Smooth muscle cell (in vitro differentiated cells): Measurements from ENCODE around the gene EIF3A. TPM values are rescaled to one million over a fixed set of nuclear protein-coding genes. Genes with fewer than 3 reads are reported as not detected.

Experiments
- DNase-seq: peaks from one replicate; lab custom pipeline; 2025; ENCODE audit not compliant: unreplicated experiment; lab: John Stamatoyannopoulos, UW
- H2AFZ ChIP-seq: fragments of 200-600 bp; sonication (generic); 2 replicates; pipeline ENCODE4 v1.6.0; 2016; ENCODE audit warnings: antibody characterized with exemption, low read depth, mild to moderate bottlenecking
- H3F3A ChIP-seq: fragments of 200-600 bp; sonication (generic); 2 replicates; pipeline ENCODE4 v1.6.0; 2017; ENCODE audit warnings: antibody characterized with exemption, low read depth
- H3K27ac ChIP-seq: fragments of 200-600 bp; sonication (generic); 2 replicates; pipeline ENCODE4 v1.5.1; 2016; ENCODE audit warnings: low read depth, mild to moderate bottlenecking
- H3K27me3 ChIP-seq: fragments of 200-600 bp; sonication (generic); 2 replicates; pipeline ENCODE4 v1.6.1; 2016; ENCODE audit warnings: low read depth, mild to moderate bottlenecking
- H3K36me3 ChIP-seq: fragments of 200-600 bp; sonication (generic); 2 replicates; pipeline ENCODE4 v1.5.1; 2016; ENCODE audit warnings: low read depth
- H3K4me1 ChIP-seq: fragments of 200-600 bp; sonication (generic); 2 replicates; pipeline ENCODE4 v1.5.1; 2016; ENCODE audit warnings: low read depth
- H3K4me2 ChIP-seq: fragments of 200-600 bp; sonication (generic); 2 replicates; pipeline ENCODE4 v1.6.0; 2016; ENCODE audit warnings: mild to moderate bottlenecking
- H3K4me3 ChIP-seq: fragments of 200-600 bp; sonication (generic); 2 replicates; pipeline ENCODE4 v1.5.1; 2016; ENCODE audit warnings: mild to moderate bottlenecking
- H3K79me2 ChIP-seq: fragments of 200-600 bp; sonication (generic); 2 replicates; pipeline ENCODE4 v1.6.0; 2016; ENCODE audit warnings: low read depth, mild to moderate bottlenecking
- H3K9ac ChIP-seq: fragments of 200-600 bp; sonication (generic); 2 replicates; pipeline ENCODE4 v1.6.0; 2016; ENCODE audit warnings: low read depth
- H3K9me3 ChIP-seq: fragments of 200-600 bp; sonication (generic); replicated peaks from 2 replicates; pipeline ENCODE4 v1.5.1; 2016; ENCODE audit warnings: low read depth
- H4K20me1 ChIP-seq: fragments of 200-600 bp; sonication (generic); 2 replicates; pipeline ENCODE4 v1.6.0; 2016; ENCODE audit warnings: low read depth
- CTCF ChIP-seq: fragments of 200-600 bp; sonication (generic); IDR thresholded peaks from 2 replicates; pipeline ENCODE4 v1.5.1; 2017; ENCODE audit warnings: borderline replicate concordance, mild to moderate bottlenecking, antibody characterized with exemption; ENCODE audit not compliant: insufficient read depth, poor library complexity, severe bottlenecking
- whole genome bisulfite sequencing: methylation state at CpG from one replicate; pipeline ENCODE4 v1.1.7; 2016; ENCODE audit warnings: low lambda C conversion rate; 5-methylcytosine and 5-hydroxymethylcytosine counted together
- polyA plus RNA-seq: library from polyadenylated mRNA; unstranded; fragments of >200 nt; fragmentation: Nextera tagmentation; extraction: Ambion mirVana; gene quantifications from 2 replicates; pipeline ENCODE4 v1.2.1, GENCODE V29; 2016
- total RNA-seq: library from RNA; depleted of rRNA; stranded (reverse); fragments of >200 nt; gene quantifications from 2 replicates; pipeline ENCODE4 v1.2.3, GENCODE V29; 2014

Gene EIF3A
- total and polyA plus RNA-seq, 2 experiments from 2014 or later = 37.9 to 95.0 TPM

GRCh38 chr10:119049777-119050176 is 30.8 kb downstream of the EIF3A start:
- Histone ChIP-seq H3K27me3 (no peaks in the 10 kb centered on the region), H4K20me1 (peaks cover 98% of the 10 kb centered on the region)
- 99% methylated on average over 14 of the region's 14 CpGs for WGBS

GRCh38 chr10:119049361-119049760 is 31.3 kb downstream of the EIF3A start:
- H3K9ac ChIP-seq = no peak overlapping the region
- H3K27ac ChIP-seq = no peak overlapping the region
- peaks cover 98% of the 10 kb centered on the region for H4K20me1 ChIP-seq
- no peaks in the 10 kb centered on the region for H3K27me3 ChIP-seq
- peaks cover 46% of the 10 kb centered on the region for H3K36me3 ChIP-seq
- 92% methylated on average over 5 of the region's 5 CpGs for WGBS
- no peak overlapping the region for H3K4me3 ChIP-seq
- H2AFZ ChIP-seq = no peak overlapping the region
- H3K4me1 ChIP-seq = no peaks in the 10 kb centered on the region
- no peak overlapping the region for H3K4me2 ChIP-seq
- H3F3A ChIP-seq = peaks cover 10% of the 10 kb centered on the region
- no peak for TF ChIP-seq CTCF
- H3K9me3 ChIP-seq = no peaks in the 10 kb centered on the region
- no peak for DNase-seq
- H3K79me2 ChIP-seq = peaks cover 85% of the 10 kb centered on the region

More at GRCh38 chr10:119049777-119050176, 30.8 kb downstream of the EIF3A start:
- H3K27ac ChIP-seq = no peak overlapping the region
- peaks cover 10% of the 10 kb centered on the region for H3F3A ChIP-seq
- H2AFZ ChIP-seq = no peak overlapping the region
- peaks cover 49% of the 10 kb centered on the region for H3K36me3 ChIP-seq
- TF ChIP-seq CTCF = no peak
- peaks cover 83% of the 10 kb centered on the region for H3K79me2 ChIP-seq
- no peaks in the 10 kb centered on the region for H3K9me3 ChIP-seq
- H3K4me1 ChIP-seq = no peaks in the 10 kb centered on the region
- no peak overlapping the region for H3K9ac ChIP-seq
- H3K4me2 ChIP-seq = no peak overlapping the region
- no peak overlapping the region for H3K4me3 ChIP-seq
- DNase-seq = no peak

DNA sequence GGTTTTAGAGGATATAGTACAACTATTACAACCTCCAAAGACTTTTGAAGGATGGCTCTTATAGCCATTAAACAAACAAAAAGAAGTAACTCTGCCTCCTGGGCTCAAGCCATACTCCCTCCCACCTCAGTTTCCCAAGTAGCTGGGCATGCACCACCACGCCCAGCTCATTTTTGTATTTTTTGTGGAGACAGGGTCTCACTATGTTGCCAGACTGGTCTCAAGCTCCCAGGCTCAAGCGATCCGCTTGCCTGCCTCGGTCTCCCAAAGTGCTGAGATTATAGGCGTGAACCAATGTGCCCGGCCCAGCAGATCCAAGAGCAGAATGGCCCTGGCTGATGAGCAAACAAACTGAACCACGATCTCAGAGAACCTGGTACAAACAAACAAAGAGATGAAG is 35.1 kb downstream of the EIF3A start:
- no peak for DNase-seq
- Histone ChIP-seq H3K4me3 (no peak overlapping the region), H3K27me3 (no peaks in the 10 kb centered on the region), H3K4me1 (no peaks in the 10 kb centered on the region), H3K4me2 (no peak overlapping the region), H3K27ac (no peak overlapping the region), H3K9me3 (no peaks in the 10 kb centered on the region), H2AFZ (no peak overlapping the region), H3K9ac (no peak overlapping the region), H4K20me1 (peaks cover 100% of the 10 kb centered on the region), H3K79me2 (peaks cover 81% of the 10 kb centered on the region), H3F3A (no peaks in the 10 kb centered on the region), H3K36me3 (peaks cover 42% of the 10 kb centered on the region)
- TF ChIP-seq CTCF = no peak
- WGBS = 97% methylated on average over 7 of the region's 7 CpGs

- no peak overlapping the region for H3K4me3 ChIP-seq
- DNase-seq = no peak
- H3K36me3 ChIP-seq = peaks cover 47% of the 10 kb centered on the region
- H3K27ac ChIP-seq = no peak overlapping the region
- no peaks in the 10 kb centered on the region for H3K9me3 ChIP-seq
- no peaks in the 10 kb centered on the region for H3K27me3 ChIP-seq
- peaks cover 100% of the 10 kb centered on the region for H4K20me1 ChIP-seq
- H3K4me2 ChIP-seq = no peak overlapping the region
- H2AFZ ChIP-seq = no peak overlapping the region
- 97% methylated on average over 26 of the region's 26 CpGs for WGBS
- no peaks in the 10 kb centered on the region for H3K4me1 ChIP-seq
- H3K9ac ChIP-seq = no peak overlapping the region
- H3F3A ChIP-seq = peaks cover 4% of the 10 kb centered on the region
- no peak for TF ChIP-seq CTCF
- peaks cover 68% of the 10 kb centered on the region for H3K79me2 ChIP-seq
These were observed 38.4 kb downstream of the EIF3A start for GRCh38 chr10:119042169-119042568.
